Activated T-helper 1 cell treated with anti-CD3 and anti-CD28 coated beads, Interleukin-2, amount 50 U/mL, for 16 hours (primary cell): ENCODE results near the gene SF3A2.
"Not testable (repeated sequence)": the region's sequence is repeated elsewhere in the genome, so short reads cannot be mapped to it uniquely, and the experiment has no call there.

Experiments used
- DNase-seq, 2 donors: peaks; one replicate each; pipeline ENCODE4 v3.0.0-alpha.2; 2020; ENCODE audit warnings: low read depth in 1 of 2, low spot score in 1 of 2

Gene SF3A2

DNA sequence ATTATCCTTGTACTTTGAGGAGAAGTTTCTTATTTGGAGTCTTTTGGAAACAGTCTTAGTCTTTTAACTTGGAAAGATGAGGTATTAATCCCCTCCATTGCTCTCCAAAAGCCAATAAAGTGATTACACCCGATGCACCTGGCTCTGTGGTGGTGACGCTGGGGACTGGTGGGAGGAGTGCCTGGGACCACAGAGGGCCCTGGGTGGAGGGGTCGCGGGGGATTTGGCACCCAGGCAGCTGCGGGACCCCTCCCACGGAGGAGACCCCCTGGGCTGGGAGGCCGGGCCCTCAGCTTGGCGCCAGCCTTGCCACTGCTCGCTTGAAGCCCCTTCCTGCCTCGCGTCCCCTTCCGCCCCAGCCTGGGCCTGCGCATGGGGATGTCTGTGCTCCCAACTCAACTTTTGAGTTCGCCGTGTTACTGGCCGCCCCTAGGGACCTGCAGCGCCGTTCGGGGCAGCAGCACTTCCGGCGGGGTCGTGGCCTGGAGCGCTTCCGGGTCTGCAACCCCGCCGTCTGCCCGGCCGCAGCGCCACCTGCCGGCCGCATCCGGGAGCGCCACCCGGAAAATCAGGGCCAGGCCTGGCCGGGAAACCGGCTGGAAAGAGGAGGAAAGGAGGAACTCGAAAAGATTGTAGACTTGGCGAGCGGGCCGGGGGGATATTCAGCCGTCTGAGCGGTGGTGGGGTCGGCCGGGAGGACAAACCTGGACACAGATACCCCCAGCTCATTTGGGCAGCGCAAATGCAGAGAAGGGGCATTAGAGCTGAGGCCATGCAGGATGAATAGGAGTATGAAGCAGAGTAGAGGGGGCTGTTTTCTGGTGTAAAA, 36.9 kb downstream of the SF3A2 start:
- DNase-seq, result peak; percentile 52 to 71

GRCh38 chr19:2274185-2274711, 37.6 kb downstream of the SF3A2 start:
- no peak for DNase-seq

DNA sequence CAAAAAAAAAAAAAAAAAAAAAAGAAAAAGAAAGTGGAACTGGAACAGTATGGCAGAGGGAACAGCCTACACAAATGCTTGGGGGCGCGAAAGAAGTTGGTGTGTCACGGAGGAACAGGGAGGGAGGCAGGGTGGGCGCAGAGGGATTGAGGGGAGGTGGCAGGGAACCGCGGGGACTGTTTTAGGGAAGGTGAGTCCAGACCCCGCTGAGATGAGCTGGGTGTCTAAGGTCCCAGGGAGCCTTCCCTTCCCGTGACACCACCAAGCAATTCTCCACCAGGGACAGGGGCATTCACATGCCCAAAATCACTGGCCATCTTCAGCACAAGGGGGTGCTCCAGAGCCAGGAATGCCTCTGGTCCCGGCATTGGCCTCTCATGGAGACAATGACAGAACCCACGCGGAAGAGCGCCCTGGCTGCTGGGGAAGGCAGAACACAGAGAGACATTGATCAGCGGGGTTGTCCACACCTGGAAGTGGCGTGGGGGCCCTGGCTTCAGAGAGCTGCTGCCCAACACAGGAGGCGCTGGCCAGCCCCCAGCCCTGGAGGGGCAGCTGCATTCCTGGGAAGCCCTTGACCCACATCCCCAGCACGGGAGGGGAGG, 38.4 kb downstream of the SF3A2 start:
- no peak for DNase-seq

DNA sequence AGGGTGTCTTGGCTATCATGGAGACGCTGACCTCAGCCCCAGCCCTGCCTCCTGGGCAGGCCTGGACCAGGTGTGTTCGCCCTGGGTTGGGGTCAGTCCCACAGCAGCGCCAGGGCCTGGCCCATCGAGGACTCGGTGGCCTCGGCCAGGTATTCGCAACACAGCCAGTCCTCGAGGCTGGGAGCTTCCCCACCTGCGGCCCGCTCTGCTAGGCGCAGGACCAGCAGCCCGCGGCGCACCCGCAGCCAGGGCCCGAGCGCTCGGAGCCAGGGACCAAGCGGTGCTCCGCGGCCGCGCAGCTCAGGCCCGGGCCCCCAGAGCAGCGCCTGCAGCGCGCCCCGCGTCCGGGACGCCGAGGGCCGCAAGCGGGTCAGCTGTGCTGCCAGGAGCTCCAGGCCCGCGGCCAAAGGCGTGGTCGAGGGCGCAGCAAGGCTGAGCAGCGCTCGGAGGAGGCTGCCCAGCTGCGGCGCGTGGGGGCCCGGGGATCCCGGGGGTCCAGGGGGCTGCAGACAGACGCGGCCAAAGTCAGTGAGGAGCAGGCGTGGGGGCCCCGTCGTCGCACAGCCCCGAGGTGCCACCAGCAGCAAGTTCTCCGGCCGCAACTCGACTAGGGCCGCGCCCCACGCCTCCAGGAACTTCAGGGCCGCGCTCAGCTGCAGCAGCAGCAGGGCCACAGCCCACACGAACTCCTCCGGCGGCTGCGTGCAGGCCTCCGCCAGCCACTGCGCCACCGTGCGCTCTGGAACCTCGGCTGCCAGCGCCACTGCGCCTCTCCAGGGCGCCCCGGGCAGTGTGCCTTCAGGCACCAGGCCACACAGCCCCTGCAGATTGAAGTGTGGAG, 39.2 kb downstream of the SF3A2 start:
- no peak for DNase-seq

GRCh38 chr19:2276429-2276986, 39.9 kb downstream of the SF3A2 start:
- no peak for DNase-seq

GRCh38 chr19:2277138-2277537, 40.5 kb downstream of the SF3A2 start:
- no peak for DNase-seq

- no peak for DNase-seq
Measured at GRCh38 chr19:2278459-2279158, 42.0 kb downstream of the SF3A2 start.

- no peak for DNase-seq
Measured at GRCh38 chr19:2280633-2281264, 44.1 kb downstream of the SF3A2 start.

- not testable (repeated sequence) for DNase-seq
Measured at GRCh38 chr19:2281265-2282061, 44.8 kb downstream of the SF3A2 start.

- DNase-seq, result no peak
Measured at GRCh38 chr19:2282062-2282861, 45.6 kb downstream of the SF3A2 start, which contains the start of gene PEAK3. Gene PEAK3 (minus strand): TSS chr19:2282175. CDS start chr19:2280931, 1,244 bp downstream.

DNA sequence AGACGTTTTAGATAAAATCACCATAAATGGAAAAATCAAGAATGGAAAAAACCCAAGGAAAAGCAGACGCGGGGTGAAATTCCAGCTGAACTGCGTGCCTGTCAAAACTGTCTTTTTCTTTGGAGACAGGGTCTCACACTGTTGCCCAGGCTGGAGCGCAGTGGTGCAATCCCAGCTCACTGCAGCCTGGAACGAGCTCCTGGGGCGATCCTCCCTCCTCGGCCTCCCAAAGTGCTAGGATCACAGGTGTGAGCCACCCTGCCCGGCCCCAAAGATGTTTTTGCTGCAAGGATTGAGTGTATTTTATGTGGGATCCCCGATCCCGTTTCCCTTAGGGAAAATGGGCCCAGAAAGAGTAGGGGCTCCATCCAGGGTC, 46.2 kb downstream of the SF3A2 start:
- no peak for DNase-seq

GRCh38 chr19:2283835-2284507, 47.3 kb downstream of the SF3A2 start:
- no peak for DNase-seq

DNA sequence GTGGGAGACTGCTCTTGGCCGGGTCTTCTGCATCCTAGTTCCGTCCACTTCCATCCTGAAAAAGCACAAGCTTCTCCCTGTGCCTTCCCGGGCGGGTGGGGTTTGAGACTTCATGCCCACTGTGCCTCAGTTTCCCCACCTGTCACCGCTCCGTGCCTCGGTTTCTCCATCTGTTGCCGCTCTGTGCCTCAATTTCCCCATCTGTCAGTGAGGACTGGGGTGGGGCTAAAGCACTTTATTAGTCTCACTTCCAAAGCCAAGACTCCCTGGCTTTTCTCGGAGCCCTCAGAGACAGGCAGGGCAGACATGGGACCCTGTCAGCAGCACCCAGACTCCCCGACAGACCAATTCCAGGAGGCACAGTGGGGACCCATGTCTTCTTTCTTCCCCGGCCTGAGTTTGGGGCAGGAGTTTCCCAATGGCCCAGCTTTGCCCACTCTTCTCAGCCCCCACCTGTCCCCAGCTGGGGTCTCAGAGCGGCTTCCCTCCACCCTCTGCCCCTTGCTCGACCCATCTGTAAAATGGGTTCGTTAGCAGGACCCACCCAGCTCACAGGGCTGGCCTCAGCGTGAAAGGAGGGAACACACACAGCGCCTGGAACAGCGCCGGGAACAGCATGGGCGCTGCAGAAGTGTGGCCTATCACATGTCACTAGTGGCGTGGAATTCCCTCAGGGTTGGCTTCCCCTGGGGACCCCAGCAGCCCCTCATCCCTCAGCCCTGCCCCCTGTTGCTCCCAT, 49.9 kb downstream of the SF3A2 start:
- DNase-seq, result no peak

GRCh38 chr19:2287585-2288337, 51.1 kb downstream of the SF3A2 start:
- no peak for DNase-seq

DNA sequence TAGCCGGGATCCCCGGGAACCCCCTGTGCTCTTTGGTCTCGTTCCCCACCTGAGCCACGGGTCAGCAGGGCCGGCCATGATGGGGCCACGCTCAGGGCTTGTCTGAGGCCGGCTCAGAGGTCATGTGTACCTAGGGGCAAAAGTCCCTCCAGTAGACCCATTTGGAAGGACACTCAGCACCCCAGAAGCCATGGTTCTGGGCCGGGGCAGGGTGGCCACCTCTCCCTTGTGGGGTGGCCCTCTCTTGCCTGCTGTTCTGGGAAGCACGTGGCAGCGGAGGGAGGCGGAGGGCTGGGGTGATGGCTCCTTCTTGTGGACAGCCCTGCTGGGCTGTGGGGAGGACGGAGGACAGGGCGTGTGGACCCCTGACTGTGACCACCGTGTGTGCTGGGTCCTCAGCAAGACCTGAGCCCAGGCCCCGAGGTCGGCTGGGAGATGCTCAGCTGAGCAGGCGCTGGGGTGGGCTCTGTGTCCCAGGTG, 51.8 kb downstream of the SF3A2 start:
- DNase-seq, result no peak
